NCI-H446 treated with DMSO at 0.1 percent for 48 hours (cell line): Measurements from ENCODE around the gene ITLN2.
"Not testable (repeated sequence)": the region's sequence is repeated elsewhere in the genome, so short reads cannot be mapped to it uniquely, and the experiment has no call there.

ENCODE experiments used
- DNase-seq: peaks from one replicate; lab custom pipeline; 2025; lab: John Stamatoyannopoulos, UW

The ITLN2 gene

DNA sequence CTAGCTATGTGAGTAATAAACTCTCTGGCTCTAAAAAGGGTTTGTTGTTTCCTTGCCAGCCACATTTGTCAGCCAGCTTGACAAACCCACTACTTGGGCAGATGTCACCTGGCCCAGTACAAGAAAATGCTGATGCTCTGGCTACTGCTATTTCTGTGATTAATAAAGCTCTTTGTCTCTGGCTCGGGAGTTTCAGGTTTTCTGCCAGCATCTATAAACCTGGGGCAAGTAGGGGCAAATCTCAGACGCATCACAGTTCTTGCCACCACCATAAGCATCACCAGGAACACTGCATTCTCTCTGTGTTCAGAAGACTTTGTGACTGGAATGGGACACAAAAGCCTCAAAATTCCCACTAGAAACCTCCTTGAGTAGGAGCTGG, 2.5 kb downstream of the ITLN2 start:
- DNase-seq = no peak

DNA sequence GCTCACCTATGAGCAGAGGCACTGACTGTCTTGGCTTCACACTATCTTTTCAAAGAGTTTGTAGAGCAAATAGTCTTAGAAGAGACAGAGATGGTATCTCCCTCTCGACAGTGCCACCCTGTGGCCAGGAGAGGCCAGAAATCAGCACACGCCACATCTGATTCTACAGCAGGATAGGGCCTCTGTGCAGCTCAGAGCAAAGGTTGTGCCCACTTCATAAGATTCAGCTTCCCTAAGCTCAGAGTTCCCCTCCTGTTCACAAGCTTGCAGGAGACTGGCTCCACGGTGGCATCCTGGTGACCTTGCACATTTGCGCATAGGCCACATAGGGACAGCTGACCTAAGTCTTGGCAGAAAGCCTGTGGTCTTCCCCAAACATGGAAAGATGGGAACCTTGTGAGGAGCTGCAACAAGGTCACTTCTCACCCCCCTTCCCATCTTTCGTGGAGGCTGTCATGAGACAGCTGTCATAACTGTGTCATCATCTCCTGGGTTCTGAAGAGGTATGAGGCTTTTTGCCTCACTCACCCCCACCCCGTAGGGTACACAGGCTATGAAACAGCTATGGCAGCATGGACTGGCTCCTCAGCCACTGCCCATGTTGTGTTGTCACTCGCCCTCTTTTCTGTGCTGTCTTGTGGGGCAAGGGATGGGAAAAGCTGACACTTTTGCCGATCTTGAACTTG, 3.0 kb downstream of the ITLN2 start:
- DNase-seq = peak; percentile 15

DNA sequence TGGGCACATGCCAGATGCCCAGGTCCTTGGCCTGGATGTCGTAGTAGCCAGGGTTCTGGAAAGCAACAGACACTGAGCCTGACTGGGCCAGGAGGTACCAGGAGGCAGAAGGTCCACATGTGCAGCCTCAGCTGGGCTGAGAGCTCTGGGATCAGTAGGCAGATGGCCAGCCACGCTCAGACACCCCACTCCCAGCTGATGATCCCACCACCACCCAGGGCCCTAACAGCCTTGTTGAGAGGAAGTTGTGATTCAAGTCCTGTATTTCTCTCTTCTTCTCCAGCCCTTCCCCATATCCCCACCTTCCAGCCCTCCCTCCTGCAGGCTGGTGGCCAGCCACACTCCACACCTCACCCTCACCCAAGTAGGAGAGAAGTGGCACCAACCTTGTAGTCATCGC, 4.0 kb downstream of the ITLN2 start:
- DNase-seq = no peak

DNA sequence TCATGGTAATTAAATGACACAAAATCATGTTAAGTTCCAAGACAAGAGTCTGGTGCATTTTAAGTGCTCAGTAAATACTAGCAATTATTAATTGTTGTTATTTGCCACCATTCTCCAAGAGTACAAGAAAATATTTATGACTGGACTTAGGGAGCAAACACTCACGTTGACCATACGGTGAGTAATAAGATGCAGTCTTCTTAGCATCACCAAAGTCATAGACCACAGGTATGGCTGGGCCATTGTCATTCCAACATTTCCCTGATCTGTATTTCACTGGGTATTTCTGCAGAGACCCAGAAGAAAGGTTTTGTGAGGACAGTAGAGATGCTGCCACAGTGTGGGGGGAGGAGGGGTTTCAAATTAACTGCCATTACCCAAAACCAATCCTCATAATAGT, 4.7 kb downstream of the ITLN2 start:
- DNase-seq = no peak

DNA sequence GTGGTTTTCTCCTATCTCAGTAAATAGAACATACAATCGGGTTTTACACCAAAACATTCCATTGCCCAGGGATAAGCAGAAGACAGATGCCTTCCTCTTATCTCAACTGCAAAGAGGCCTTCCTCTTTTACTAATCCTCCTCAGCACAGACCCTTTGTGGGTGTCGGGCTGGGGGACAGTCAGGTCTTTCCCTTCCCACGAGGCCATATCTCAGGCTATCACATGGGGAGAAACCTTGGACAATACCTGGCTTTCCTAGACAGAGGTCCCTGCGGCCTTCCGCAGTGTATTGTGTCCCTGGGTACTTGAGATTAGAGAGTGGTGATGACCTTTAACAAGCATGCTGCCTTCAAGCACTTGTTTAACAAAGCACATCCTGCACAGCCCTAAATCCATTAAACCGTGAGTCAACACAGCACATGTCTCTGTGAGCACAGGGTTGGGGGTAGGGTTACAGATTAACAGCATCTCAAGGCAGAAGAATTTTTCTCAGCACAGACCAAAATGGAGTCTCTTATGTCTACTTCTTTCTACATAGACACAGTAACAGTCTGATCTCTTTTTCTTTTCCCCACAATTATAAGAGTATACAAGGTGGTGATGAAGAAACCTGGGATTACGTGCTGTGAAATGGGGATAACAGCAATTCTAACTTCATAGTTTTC, 5.3 kb downstream of the ITLN2 start:
- DNase-seq = not testable (repeated sequence)

DNA sequence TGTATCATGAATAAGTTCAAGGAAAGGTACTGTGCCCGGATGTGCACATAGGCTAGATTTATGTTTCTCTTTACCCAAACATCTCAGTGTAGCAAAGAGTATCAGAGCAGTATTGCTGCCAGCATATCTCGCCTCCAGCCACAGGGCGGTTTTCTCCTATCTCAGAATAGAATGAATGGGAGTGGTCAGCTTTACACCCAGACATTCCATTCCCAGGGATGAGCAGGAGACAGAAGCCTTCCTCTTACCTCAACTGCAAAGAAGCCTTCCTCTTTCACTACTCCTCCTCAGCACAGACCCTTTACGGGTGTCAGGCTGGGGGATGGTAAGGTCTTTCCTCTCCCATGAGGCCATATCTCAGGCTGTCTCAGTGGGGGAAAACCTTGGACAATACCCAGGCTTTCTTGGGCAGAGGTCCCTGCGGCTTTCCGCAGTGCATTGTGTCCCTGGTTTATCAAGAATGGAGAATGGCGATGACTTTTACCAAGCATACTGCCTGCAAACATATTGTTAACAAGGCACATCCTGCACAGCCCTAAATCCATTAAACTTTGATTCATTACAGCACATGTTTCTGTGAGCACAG, 7.3 kb downstream of the ITLN2 start:
- not testable (repeated sequence) for DNase-seq

DNA sequence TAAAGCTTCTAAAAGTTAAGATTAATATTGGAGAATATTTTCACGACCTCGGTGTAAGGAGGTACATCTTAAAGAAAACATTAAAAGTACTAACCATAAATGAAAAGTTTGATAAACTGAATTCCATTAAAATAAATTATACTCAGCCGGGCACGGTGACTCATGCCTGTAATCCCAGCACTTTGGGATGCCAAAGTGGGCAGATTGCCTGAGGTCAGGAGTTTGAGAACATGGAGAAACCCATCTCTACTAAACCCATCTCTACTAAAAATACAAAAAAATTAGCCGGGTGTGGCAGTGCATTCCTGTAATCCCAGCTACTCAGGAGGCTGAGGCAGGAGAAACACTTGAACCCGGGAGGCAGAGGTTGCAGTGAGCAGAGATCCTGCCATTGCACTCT, 8.7 kb downstream of the ITLN2 start:
- DNase-seq = not testable (repeated sequence)

DNA sequence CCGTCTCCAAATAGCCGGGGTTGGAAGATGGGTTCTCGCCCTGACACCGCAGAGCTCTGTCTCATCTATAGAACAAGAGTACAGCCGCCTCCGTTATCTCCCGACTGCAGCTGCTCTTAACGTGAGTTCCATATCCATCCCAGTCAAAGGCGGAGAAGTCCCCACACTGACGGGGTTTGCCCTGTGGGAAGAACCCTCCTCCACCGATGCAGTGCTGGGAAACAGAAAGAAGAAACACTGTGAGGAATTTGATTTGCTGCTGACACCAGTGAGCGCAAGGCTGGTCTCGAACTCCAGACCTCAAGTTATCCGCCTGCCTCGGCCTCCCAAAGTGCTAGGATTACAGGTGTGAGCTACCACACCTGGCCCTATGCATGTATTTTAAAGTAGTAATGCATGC, 9.5 kb downstream of the ITLN2 start:
- DNase-seq = no peak

DNA sequence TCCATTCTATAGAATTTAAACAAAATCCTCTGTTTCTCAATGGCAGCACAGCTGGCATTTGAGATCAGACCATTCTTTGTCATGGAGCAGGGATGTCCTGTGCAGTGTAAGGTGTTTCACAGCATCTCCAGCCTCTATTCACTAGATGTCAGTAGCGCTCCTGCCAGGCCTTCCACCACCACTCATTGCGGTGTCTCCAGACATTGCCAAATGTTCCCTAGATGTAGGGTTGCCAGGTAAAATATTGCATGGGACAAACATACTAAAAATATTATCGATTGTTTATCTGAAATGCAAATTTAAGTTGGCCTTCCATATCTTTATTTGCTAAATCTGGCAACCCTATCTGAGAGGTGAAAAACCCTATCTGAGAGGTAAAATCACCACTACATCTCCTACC, 11.7 kb downstream of the ITLN2 start:
- no peak for DNase-seq

DNA sequence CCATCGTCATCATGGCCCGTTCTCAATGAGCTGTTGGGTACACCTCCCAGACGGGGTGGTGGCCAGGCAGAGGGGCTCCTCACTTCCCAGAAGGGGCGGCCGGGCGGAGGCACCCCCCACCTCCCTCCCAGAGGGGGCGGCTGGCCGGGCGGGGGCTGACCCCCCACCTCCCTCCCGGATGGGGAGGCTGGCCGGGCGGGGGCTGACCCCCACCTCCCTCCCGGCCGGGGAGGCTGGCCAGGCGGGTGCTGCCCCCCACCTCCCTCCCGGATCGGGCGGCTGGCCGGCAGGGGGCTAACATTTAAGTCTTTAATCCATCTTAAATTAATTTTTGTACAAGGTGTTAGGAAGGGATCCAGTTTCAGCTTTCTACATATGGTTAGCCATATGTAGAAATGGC, 17.9 kb downstream of the ITLN2 start:
- not testable (repeated sequence) for DNase-seq

DNA sequence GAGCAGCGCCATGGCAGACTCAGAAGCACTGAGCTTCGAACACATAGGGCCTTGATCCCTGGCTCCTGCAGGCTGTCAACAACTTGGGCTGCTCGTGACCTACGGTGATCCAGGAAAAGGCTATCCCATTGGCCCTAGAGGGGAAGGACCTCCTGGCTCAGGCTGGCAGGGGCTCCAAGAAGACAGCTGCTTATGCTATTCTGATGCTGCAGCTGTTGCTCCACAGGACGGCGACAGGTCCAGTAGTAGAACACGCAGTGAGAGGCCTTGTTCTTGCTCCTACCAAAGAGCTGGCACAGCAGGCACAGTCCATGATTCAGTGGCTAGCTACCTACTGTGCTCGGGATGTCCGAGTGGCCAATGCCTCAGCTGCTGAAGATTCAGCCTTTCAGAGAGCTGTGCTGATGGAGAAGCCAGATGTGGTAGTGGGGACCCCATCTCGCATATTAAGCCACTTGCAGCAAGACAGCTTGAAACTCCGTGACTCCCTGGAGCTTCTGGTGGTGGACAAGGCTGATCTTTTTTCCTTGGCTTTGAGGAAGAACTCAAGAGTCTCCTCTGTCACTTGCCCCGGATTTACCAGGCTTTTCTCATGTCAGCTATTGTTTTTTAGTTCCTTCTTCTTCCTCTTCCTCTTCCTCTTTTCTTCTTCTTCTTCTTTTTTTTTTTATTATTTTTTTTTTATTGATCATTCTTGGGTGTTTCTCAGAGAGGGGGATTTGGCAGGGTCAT, 18.9 kb downstream of the ITLN2 start:
- no peak for DNase-seq

DNA sequence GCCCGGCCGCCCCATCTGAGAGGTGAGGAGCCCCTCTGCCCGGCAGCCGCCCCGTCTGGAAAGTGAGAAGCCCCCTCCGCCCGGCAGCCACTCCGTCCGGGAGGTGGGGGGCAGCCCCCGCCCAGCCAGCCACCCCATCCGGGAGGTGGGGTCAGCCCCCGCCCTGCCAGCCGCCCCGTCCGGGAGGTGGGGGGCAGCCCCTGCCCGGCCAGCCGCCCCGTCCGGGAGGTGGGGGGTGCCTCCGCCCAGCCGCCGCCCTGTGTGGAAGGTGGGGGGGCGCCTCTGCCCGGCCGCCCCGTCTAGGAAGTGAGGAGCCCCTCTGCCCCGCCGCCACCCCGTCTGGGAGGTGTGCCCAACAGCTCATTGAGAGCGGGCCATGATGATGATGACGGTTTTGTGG, 21.3 kb downstream of the ITLN2 start:
- not testable (repeated sequence) for DNase-seq

DNA sequence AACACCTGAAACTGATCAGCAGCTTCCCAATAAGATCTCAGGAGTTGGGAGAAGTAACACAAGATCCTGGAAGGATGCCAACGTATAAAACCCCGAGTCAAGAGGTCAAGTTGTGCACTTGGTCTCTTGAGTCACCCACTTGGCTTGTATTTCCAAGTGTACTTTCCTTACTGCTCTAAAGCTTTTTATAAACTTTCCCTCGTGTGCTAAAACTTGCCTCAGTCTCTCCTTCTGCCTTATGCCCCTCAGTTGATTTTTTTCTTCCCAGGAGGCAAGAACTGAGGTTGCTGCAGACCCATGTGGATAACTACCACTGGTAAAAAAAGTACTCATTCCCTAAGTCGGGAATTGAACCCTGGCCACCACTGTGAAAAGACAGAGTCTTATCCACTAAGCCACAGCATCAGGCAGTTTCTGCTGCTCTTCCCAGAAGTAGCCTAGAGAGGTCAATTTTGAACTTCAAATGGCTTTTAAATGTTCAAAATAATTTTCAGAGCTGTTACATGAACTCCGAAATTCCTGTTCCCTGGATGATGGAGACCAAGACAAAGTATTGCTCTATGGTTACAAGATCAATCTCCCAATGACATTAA, 28.9 kb downstream of the ITLN2 start:
- no peak for DNase-seq

DNA sequence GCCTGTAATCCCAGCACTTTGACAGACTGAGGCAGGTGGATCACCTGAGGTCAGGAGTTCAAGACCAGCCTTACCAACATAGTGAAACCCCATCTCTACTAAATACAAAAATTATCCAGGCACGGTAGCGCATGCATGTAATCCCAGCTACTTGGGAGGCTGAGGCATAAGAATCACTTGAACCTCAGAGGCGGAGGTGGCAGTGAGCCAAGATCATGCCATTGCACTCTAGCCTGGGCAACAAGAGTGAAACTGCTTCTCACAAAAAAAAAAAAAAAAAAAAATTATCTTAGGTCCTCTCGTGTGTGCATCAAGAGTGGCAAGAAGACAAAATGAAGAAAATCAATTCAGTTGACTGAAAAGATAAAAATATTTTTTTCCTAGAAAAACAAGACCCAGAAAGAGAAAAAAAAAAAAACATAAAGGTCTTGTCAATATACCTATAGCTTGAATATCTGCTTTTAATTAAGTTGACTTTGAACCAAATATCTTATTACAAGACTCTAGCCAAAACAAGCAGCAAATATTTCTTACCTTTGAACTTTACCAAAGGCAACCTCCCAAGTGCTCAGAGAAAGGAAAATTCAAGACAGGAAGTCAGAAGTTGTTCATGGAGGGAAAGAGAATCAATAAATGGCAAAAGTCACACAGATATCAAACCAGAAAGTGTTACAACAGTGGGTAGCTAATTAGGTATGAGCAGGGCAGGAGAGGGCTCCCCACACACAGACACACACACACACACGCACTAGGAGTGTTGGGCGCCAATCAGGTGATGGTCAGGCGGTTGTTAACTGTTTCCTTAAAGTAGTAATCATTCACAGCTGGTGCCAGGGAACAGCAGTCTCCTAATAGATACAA, 29.6 kb downstream of the ITLN2 start:
- no peak for DNase-seq

DNA sequence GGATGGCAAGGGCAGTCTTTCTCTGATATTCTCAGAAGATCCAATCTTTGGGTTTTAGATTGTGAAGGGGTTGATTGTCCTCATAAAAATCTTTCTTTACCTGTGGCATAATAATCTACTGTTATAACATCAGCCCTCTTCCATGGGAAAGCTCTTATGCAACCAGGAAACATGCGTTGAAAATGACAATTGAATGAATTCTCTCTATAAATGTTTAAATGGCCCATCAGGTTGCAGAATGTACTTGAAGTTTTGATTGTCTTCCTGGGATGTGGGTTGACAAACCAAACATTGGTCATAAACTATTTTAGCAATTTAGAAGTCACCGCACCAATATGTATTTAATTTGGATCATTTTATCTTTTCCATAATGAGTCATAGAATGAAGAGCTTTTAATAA, 37.9 kb downstream of the ITLN2 start:
- no peak for DNase-seq

DNA sequence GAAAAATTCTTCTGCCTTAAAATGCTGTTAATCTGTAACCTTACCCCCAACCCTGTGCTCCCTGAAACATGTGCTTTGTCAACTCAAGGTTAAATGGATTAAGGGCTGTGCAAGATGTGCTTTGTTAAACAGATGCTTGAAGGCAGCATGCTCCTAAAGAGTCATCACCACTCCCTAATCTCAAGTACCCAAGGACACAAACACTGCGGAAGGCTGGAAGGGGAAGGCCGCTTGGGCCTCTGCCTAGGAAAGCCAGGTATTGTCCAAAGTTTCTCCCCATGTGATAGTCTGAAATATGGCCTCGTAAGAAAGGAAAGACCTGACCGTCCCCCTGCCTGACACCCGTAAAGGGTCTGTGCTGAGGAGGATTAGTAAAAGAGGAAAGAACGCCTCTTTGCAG, 41.4 kb downstream of the ITLN2 start:
- not testable (repeated sequence) for DNase-seq

DNA sequence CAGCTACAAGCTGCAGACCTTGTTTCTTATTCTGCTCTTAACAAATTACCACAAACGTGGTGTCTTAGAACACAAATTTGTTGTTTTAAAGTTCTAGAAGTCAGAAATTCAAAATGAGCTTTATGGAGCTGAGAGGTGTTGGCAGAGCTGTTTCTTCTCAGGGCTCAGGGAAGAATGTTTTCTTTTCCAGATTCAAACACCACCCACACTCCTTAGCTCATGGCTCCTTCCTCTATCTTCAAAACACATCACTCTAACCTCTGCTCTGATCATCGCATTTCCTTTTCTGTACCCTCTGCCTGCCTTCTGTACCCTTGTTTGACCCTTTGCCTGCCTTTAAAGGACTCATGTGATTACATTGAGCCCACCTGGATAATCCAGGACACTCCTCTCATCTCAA, 42.7 kb downstream of the ITLN2 start:
- DNase-seq = no peak

DNA sequence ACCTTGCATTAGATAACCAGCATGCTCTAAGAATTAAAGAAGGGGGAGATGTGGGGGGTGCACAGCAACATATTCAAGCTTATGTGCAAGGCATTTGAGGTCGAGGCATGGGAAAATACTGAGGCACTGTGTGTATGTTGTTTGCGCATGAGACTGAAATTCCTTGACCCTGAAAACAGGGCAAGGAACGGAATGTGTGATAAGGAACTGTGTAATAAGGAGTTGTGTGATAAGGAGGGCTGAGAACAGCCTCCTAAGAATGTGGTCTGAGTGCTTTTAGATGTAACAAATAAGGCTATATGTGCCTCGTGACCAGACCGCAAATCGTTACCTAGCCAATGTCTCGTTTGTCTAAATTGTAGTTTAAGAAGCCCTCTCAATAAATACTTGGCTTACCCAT, 43.2 kb downstream of the ITLN2 start:
- no peak for DNase-seq

DNA sequence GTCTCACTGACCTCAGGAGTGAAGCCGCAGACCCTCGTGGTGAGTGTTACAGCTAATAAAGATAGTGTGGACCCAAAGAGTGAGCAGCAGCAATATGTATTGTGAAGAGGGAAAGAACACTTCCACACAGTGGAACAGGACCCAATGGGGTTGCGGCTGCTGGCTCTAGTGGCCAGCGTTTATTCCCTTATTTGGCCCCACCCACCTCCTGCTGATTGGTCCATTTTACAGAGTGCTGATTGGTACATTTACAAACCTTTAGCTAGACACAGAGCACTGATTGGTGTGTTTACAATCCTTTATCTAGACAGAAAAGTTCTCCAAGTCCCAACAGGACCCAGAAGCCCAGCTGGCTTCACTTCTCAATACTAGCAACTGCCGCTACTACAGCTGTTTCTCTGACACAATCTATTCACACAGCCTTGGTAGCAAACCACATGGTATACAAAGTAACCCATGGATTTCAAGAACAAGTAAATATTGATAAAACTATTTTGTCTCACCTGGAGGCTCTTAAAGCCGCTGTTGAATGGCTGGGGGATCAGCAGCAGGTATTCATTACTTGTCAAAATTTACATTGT, 44.3 kb downstream of the ITLN2 start:
- DNase-seq = no peak

DNA sequence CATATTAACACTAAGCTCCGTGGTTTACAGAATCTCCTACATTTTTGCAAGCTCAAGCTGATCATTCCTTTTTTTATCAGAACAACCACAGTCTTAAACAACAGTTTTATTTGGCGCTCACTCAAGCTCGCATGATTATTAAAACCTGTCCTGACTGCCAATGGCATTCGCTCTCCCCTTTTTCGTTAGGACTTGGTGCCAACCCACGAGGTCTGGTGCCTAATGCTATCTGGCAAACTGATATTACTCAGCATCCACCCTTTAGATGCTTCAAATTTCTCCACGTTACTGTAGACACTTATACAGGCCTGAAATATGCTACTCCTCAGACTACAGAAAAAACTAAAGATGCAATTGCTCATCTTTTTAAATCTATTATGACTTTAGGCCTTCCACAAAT, 46.6 kb downstream of the ITLN2 start:
- no peak for DNase-seq

DNA sequence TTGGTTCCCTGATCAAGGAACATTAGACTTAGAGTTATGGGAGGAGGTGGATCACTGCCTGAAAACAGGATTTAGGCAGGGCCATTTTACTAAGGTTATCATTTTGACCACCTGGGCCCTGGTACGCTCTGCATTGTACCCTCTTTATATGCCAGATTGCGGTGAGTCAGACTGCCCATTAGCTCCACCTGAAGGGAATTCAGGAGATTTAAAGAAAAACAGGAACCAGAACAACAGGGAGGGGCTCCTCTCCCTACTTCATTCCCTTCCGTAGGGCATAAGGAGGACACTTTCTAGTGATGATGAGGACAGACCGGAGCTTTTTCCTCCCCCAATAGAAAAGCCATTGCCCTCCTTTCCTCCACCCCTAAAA, 49.0 kb downstream of the ITLN2 start:
- DNase-seq = no peak
